Inflammatory macrophage (primary cell): ENCODE data around the gene PHF21B.

ENCODE experiments used
- DNase-seq, 2 donors: peaks; one replicate each; pipeline ENCODE4 v3.0.0-alpha.2; 2020 to 2022

Gene PHF21B

DNA sequence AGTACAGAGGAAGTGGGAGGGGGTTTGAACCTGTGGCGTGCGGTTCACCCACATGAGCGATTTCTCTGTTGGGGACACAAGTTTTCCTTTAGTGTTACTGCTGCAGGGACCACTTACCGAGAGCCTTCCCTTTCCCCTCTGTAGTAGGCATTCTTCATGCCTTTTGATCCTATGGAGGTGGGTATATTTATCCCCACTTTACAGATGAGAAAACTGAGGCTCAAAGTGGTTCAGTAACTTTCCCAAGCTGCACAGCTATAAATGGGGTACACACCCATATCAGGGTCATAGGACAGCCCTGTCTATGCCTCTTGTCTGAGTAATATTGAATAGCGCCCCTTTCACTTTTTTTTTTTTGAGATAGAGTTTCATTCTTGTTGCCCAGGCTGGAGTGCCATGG lies 3.3 kb upstream of the PHF21B start:
- DNase-seq = no peak

DNA sequence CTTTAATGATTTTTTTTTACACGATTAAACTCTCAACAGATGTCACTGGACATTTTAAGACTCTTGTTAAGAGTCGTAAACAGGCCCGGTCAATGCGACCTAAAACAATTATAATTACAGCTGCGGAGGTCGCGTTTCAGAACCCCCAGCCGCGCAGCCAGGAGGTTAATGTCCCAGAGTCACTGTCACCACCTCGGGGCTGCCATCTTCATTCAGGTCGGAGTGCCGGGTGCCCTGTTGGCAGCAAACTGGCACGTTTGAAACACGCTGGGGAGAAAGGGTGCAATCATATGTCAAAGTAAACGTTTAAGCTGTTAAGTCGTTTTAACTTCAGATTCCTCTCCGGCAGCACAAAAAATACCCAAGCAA lies 711 bp upstream of the PHF21B start:
- no peak for DNase-seq

DNA sequence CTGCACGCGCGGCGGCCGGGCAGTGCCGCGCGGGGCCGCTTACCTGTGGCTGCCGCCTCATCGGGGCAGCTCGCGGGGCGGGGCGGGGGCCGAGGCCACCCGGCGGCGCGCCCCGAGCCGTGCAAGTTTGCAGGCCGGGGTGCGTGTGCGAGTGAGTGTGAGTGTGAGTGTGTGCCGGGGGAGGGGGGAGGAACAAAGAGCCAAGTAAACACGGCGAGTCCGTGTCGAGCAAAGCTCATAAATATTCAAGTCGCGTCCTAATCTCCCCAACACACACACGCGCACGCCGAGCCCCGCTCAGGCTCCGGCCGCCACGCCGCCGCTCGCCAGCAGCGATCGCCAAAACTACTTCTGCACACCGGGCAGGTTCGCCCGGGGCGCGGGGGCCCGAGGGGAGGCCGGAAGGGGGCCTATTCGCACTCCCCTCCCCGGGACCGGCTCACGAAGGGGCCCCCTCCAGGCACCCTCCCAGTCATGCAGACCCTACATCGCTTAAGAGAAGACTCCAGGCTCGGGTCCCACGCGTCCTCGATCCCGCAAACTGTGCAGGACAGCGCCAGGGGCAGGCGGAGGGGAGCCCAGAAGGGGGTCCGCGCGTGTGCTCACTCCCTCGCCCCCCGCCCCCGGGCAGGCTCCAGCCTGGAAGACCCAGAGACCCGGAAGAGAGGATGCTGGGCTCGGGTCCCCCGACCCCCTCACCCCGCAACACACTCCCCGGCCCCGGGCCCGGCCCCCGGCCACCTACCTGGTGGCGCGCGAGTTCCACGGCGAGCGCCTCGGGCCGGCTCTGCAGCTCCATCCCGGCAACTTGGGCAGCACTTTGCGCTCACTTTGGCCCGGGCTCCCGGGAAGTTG lies 827 bp downstream of the PHF21B start:
- DNase-seq = no peak

DNA sequence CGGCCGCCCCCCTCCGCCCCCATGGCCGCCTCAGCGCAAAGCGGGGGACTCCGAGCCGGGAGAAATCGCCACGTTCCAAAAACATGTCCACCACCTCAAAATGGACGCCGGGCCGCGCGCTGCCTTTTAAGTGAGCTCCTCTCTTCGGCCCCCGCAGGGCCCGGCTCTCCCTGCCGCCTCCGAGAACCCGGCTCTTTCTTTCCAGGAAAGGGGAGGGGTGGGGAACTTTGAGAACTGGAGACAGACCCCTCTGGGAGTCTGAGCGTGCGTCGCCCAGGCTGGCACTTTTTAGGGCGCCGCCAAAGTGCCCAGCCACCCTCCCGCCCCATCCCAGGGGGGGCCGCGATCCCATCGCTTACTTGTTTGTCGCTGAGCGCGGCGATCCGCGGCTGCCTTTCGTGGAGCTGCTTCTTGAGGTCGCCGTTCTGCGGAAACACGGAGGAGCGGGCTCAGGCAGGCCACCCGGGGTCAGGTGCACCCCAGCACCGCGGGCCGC lies 1.6 kb downstream of the PHF21B start:
- no peak for DNase-seq

DNA sequence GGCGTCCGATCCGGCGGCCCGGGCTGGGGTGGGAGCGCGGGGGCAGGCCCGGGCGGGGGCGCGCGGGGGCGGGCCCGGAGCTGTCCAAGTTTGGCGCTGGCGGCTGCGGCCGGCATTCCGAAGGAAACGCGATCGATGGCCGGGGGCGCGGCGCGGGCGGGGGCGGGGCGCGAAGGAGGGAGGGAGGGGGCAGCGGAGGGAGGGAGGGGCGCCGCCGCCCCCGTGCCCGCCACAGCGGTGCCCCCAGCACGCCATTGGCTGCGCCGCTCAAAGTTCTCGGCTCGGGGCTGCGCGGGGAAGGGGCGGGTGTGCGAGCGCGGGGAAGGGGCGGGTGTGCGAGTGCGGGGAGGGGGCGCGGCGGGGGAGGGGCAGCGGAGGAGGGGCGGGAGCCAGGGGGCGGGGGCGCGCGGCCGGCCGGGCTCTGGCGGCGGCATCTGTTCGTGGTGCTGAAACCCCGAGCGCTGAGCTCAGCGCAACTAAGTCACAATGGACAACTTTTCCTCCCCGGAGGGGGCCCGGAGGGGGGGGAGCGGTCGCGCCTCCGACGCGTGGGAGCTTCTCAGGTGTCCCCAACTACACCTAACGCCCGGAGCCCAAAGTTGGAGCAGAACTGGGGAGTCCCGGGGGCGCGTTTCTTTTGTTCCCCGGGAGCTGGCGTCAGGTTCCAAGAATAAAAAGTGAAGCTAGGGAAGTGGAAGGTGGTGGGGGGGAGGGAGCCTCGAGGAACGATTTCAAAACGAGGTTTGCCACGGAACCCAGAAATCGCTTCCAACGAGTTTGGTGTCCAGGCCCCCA lies 2.2 kb downstream of the PHF21B start:
- DNase-seq = no peak

DNA sequence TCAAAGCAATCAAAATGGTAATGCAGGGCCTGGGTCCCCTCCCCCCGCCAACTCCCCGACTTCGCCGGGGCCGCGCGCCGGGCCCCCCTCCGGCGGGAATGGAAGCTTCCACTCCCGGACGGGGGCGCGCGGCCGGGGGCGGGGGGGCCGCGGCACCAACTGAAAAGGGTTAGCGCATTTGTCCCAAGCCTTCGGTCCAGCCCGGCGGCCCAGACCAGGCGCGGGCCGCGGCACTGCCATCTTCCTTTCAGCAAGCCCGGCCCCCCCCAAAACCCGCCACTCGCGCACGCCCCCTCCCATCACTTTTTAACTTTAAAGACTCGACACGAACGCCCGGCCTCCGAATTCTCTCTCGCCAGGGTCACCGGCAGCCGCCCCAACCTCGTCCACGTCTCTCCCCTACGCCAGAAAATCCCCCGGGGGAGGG lies 2.8 kb downstream of the PHF21B start:
- no peak for DNase-seq

DNA sequence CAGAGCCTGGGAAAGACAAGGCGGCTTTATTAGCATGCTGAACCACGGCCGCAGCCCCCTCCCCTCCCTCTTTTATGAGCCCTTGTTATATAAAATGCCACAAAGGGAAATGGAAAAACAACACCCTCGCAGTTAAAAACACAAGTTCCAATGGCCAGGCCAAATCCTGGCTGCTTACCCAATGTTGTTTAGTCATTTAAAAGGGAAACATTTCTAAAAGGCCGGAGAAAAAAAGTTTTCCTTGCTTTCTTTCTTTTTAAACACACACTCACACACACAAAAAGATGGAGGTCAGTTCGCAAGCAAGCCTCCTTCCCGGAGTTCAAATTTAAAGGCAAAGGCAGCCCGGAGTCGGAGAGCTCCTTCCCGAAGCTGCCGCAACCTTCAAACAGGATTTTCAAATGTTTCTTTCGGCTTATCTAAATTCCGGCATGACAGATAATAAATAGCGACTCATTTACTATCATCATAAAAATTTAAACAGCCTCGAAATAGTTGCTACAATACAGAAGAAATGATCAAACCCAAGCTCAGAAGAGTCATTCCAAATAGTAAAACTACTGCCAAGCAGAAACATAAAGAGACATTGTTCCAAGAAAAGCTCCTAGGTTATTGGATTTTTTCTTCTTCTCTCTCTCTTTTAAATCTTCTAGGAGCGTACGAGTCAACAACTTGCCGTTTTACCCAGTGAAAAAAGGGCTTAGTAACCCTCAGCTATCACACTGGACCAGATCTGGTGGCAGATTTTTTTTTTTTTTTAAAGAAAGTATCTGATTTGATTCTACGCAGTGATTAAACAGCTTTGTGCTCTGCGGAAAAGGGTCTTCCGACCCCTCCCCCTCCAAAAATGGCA lies 3.5 kb downstream of the PHF21B start:
- no peak for DNase-seq

DNA sequence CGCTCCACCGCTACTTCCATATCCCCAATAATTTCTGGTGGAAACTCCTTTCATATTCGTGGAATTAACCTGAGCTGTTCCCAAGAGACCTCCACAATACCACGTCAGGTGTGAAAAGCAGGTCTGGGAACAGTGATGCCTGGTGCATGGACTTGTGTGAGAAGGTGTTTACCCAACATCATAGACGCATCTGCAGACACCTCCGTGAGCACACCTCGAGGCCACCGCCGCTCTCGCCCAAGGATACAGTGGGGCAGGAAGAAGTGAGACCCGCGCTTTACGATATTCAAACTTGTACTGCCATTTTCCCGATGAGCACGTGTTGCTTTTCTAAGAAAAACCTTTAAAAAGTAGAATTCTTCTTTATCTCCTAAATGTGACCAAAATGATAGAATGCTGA lies 8.2 kb downstream of the PHF21B start:
- DNase-seq = no peak

DNA sequence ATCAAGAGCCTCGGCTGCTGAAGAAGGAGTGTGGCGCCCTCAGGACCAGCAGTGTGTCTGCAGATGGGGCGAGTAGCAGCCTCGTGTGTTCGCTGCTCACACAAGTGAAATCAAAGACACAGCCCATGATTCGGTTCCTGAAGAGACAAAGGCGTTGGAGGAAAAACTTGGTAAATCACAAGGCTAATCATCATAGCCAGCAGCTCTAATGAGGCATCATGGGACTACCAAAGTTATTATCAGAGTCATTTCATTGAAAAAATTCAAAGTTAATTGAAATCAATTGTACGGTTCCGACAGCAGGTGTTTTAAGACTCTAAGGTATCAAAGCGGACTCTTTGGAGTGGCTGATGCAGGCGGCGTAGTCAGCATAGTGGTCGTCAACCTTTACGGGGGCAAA lies 9.5 kb downstream of the PHF21B start:
- DNase-seq = no peak

DNA sequence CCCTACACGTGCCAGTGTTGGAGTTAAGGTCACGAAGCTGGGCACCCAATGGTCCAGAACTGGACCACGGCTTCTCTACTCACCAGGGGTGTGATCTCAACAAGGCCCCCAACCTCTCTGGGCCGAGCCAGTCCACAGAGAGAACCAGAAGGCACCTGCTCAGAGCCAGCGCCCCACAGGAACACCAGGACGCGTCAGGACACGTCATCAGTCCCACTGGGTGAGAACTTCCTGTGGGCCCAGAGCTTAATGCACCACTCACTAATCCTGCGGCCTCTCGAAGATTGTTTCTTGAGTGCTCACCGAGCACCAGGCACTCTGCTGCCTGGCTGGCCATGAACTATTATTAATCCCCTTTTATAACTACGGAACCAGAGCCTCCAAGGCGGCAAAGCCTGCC lies 10.1 kb downstream of the PHF21B start:
- DNase-seq = no peak

DNA sequence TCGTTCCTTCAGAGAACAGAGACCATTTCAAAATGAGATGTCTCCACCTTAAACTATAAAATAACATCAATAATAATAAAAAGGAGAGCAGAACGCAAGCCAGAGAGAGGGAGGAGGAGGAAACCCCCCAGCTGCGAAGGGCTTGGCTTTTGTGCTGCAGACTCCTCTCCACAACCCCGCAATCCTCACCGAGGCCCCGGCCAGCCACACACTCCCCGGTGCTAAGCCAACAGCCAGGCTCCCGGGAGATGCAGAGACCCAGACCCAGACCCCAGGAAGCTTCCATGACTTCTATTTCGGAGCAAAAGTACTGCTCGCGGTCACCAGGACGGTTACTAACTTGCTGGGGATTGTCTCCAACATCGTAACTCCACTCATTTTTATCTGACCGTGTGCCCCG lies 10.6 kb downstream of the PHF21B start:
- DNase-seq = no peak

DNA sequence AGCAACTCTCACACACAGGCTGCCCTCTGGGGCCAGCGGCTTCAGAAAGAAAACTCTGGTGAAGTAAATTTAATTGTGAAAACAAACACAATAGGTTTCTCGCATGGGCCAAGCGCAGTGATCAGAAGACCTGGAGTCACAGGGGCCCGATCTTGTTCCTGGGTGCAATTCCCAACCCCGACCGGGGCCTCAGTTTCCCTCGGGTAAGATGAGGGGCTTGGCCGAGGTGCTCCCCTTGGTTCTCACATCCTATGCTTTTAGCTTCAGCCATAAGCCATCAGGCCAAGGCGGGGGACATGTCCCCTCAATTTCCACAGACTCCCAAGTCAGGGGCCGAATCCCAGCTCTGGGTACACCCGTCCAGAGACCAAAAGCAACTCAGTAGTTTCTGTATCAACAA lies 11.5 kb downstream of the PHF21B start:
- DNase-seq = no peak

DNA sequence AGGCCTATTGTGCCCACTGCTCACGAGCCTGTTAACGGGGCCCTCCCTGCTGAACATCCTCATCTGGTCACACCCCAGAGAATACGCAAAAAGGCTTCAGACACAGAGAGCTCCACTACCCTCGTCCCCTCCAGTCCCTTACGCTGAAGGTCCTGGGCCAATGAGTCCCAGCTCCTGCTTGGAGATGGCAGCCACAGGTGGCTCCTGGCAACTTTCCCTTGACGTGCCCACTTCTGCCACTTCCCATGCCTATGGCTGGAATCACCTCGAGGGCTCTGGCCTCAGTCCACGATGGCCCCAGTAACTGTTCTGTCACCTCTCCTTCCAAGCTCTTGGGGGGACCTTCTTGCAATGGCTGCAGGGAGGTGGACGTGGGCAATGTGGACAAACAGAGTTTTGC lies 12.7 kb downstream of the PHF21B start:
- no peak for DNase-seq

DNA sequence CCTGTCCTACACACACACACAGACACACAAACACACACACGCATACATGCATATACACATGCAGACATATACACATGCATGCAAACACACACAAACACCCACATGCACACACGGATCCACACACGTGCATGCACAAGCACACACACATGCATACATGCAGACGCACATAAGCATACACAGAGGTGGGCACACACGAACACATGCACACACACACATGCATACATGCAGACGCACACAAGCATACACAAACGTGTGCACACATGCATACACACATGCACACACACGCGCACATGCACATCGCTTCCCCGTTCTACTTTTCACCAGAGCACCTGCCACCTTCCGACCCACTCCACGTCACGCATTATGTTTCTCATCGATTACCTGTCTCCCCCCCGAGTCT lies 13.2 kb downstream of the PHF21B start:
- DNase-seq = no peak

DNA sequence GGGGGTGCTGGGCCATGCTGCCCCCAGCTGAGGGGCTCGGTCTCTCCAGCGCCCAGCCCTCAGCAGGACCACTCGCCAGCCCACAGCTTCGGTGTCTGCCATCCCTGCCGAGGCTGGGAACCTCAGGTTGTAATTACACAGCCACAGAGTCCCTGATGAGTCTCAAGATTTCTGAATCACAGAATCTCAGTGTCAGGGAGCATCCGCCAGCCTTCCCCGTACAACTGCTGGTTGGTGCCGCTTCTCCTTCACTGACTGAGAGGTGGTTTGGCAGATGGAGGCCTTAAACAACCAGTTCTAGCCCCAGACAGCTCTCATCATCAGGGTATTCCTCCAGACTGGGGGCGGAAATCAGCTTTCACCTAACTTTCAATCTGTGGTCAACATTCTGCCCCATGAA lies 13.7 kb downstream of the PHF21B start:
- no peak for DNase-seq

DNA sequence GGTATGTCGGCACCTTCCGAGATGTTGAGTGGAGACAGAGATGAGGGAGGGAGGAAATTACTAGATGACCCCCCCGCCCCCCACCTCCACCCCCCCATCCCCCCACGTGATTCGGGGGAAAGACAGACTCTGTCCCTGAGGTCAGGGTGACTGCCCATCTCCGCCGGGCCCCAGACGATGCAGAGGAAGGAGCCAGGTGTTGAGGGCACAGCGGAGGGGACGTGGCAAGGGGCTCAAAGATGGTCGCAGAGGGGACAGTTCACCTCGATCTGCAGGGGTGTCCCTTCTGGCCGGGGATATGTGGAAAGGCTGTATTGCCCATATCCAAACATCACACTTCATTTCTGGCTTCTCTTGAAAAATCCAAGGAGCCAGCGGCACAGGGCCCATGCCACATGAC lies 14.1 kb downstream of the PHF21B start:
- DNase-seq = no peak

DNA sequence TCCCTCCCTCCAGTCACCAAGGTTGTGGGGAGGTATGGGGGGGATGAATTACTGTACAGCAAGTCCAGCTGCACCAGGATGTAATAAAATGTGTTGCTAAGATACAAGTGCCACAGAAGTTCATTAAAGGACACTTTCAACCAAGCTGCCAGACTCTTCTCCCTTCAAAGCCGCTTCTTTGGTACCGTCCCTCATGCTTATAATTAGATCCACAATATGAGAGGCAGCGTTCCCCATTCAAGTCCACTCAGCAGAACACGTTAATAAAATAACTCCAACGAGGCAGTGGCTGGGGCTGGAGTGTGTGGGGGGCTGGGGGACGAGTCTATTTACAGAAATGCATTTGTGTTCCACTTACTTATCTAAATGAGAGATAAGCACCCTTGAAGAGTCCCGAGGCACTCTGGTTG lies 14.7 kb downstream of the PHF21B start:
- no peak for DNase-seq

DNA sequence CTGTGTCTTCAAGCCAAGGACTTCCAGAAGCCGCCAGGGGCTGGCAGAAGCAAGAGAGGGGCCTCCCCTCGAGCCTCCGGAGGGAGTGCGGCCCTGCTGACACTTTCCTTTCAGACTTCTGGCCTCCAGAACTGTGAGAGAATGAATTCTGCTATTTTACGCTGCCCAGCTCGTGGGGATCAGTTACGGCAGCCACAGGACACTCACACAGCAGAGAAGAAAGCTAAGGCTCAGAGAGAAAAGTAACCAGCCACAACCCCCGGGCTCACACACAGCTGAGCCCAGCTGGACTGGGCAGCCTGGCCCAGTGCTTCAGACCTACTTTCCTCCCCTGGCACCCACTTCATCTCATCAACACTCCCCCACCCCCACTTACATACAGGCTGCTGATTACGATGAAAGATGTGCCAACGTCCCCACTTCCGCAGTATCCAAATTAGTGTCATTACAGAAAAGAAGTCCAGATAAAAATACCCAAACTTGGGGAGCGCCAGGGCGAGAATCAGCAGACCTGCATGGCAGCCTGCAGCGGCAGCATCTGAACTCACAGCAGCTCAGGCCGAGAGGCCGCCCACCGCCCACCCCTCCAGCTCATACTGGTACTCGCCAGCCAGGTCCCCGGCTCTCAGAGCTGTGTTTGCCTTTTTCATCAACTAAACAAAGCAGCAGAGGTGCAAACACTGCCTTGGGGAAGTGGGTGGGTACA lies 15.3 kb downstream of the PHF21B start:
- no peak for DNase-seq

DNA sequence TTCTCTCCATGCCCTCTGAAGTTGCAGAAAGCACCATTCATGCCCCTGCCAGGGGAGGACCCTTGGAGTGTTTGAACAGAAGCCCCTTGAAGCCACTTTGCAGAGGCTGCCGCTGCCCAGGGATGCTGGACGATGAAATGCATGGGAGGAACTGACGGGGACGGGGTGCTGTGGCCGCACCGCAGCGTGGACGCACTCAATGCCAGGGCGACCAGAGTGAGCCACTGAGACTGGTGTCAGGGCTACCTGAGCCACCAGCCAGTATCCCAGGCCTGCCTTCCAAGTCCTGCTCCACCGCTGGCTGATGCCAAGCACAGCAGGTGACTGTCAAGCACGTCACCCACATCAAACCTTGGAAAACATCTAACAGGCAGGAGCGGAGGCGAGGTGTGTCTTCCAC lies 17.6 kb downstream of the PHF21B start:
- DNase-seq = no peak

DNA sequence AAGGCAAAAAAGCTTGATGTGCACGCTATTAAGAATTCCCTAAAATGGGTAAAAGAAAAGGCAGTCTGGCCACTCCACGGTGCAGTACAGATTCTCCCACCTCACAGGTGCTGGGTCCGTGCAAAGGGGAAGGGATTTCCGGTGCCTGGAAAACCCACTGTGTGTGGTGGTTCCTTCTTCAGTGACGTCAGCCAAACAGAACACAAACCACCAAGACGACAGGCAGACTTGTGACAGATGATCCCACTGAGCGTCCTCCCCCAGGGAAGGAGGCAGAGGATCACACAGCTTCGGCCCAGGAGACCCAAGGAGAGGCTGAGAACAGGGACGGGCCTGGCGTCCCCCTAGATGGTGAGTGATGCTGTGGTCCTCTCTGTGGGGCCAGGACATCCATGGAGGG lies 18.6 kb downstream of the PHF21B start:
- no peak for DNase-seq

DNA sequence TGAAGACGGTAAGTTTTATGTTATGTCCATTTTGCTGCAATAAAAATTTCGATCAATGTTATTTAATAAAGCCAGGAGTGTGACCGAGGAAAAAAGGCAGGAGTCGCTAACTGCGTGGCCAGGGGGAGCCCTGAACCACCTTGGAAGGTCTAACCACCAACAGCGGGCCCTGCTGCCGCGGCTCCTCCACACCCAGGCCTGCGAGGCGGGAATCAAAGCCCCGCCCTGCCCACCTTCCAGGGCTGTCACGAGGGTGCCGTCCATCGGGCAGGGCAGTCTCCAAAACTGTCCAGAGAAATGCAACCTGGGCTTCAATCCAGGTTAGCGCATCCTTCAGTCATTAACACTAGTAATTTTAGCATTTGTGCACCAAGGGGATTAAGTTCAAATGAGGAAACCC lies 19.0 kb downstream of the PHF21B start:
- no peak for DNase-seq

DNA sequence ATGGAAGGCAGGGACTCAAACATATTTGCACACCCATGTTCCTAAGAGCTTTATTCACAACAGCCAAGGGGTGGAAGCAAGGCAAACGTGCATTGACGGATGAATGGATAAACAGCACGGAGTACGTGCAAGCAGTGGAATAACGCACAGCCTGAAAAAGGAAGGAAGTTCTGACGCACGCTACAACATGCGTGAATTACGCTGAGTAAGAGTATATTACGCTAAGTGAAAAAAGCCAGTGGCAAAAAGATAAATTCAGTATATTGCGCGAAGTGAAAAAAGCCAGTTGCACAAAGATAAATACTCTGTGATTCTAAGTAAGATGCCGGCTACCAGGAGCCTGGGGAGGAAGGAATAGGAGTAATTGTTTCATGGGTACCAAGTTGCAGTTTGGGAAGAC lies 19.5 kb downstream of the PHF21B start:
- no peak for DNase-seq
